IMR-90 (cell line): ENCODE results near the gene CD55.

Experiments
- MXI1 ChIP-seq: IDR thresholded peaks from 2 replicates; pipeline ENCODE4 v1.6.1; 2012; ENCODE audit warnings: low read depth, mild to moderate bottlenecking, low read length, moderate library complexity, borderline replicate concordance
- POLR2A ChIP-seq: IDR thresholded peaks from 2 replicates; pipeline ENCODE4 v1.6.1; 2012; ENCODE audit warnings: mild to moderate bottlenecking, low read depth, low read length
- RAD21 ChIP-seq: IDR thresholded peaks from 2 replicates; pipeline ENCODE4 v1.6.1; 2012; ENCODE audit warnings: low read length, improper control_type of control experiment
- RFX5 ChIP-seq: IDR thresholded peaks from 2 replicates; pipeline ENCODE4 v1.8.0; 2012; ENCODE audit warnings: low read depth, mild to moderate bottlenecking, low read length, moderate library complexity
- SMC3 ChIP-seq: fragments of 150-350 bp; IDR thresholded peaks from 2 replicates; pipeline ENCODE4 v1.6.1; 2016; ENCODE audit warnings: low read depth, mild to moderate bottlenecking, antibody characterized with exemption, low read length, moderate library complexity
- TF ChIP-seq, protein P1 (sequence below): conservative IDR thresholded peaks from 2 replicates; pipeline ENCODE4 v1.5.1; 2012; ENCODE audit warnings: mild to moderate bottlenecking, low read depth, low read length, improper control_type of control experiment
- TF ChIP-seq, protein P2 (sequence below): fragments of 150-350 bp; IDR thresholded peaks from 2 replicates; pipeline ENCODE4 v1.6.1; 2017; ENCODE audit warnings: mild to moderate bottlenecking, antibody characterized with exemption, low read length, low read depth

DNA sequence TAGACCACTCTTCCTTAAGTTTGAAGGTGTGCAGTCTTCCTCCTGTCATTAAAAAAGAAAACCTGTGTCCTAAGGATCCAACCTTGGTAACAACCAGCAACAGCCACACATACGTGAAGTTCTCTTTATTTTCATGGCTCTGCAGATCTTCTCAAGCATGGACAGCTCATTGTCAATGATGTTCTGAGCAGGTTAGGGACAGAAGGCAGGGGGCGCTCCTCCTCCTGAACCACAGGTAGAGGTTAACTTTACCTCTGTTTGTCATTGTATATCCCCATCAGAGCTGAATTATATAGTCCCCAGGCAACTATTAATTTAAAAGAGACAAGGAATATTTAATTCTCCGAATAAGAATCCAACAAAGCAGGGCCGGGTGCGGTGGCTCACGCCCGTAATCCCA lies 80.1 kb downstream of the CD55 start:
- TF ChIP-seq POLR2A (no peak), MXI1 (no peak), RAD21 (no peak), RFX5 (no peak), SMC3 (no peak)
- TF ChIP-seq, protein P1, sequence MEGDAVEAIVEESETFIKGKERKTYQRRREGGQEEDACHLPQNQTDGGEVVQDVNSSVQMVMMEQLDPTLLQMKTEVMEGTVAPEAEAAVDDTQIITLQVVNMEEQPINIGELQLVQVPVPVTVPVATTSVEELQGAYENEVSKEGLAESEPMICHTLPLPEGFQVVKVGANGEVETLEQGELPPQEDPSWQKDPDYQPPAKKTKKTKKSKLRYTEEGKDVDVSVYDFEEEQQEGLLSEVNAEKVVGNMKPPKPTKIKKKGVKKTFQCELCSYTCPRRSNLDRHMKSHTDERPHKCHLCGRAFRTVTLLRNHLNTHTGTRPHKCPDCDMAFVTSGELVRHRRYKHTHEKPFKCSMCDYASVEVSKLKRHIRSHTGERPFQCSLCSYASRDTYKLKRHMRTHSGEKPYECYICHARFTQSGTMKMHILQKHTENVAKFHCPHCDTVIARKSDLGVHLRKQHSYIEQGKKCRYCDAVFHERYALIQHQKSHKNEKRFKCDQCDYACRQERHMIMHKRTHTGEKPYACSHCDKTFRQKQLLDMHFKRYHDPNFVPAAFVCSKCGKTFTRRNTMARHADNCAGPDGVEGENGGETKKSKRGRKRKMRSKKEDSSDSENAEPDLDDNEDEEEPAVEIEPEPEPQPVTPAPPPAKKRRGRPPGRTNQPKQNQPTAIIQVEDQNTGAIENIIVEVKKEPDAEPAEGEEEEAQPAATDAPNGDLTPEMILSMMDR, result no peak
- TF ChIP-seq, protein P2, sequence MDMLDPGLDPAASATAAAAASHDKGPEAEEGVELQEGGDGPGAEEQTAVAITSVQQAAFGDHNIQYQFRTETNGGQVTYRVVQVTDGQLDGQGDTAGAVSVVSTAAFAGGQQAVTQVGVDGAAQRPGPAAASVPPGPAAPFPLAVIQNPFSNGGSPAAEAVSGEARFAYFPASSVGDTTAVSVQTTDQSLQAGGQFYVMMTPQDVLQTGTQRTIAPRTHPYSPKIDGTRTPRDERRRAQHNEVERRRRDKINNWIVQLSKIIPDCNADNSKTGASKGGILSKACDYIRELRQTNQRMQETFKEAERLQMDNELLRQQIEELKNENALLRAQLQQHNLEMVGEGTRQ, result no peak
